ENCODE measurements around the gene CLINT1. TPM values are rescaled to one million over a fixed set of nuclear protein-coding genes. Genes with fewer than 3 reads are reported as not detected.
A peak's percentile ranks its signal among the peaks of the same experiment; 100 is the strongest.

Gene CLINT1
- total RNA-seq (2022): 214 and 233 TPM in 2 replicates
- percentile 98 among the genes with signal in this experiment for Bru-seq, nascent RNA
- BruChase-seq, experiment 1, labeled RNA remaining after a 6-hour chase: percentile 96 among the genes with signal in this experiment
- BruChase-seq, experiment 2, labeled RNA remaining after a 2-hour chase: percentile 93 among the genes with signal in this experiment
- long read RNA-seq, transcript CLINT1-207 (12 exons, 2,346 nt): minor isoform, 90 of 323 reads
- long read RNA-seq, transcript CLINT1-201 (12 exons, 3,440 nt): major isoform, 167 of 323 reads
- long read RNA-seq, partial matches to known transcripts: 16 of 323 reads
- long read RNA-seq, other reads (novel, unspliced or antisense): 43 of 323 reads

DNA sequence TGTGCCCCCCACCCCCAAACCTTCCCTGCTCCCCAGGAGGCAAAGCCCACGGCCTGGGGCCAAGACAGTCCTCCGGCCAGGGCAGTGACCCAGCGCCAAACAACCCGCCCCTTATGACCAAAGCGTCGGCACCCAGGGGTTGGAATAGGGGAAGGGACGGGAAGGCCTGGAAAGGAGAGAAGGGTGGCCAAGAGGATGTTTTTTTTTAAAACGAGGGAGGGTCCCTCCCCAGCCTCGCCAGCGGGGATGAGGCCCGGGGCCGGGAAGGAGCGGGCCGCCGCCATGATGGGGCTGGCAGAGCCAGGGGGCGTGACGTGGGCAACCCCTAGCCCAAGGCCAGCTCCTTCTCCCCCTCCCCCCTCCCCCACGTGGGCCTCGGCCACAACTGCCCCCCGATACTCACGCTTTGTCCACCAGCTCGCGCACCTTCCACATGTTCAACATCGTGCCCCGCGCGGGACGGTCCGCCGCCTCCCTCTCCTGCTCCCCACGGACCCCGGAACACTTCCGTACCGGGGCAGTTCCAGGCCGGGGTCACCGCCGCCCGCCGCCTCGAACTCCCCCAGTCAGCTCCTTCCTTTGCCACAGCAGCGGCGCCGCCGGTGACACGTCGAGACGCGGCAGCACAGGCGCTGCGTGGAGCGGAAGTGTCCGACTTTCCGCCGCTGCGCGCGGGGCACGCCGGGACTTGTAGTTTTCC, at the start of gene CLINT1:
TSS of gene CLINT1 (minus strand) at position 619 of the 700 bp plus-strand sequence. CDS start at position 444, 175 bp downstream.
- peak; percentile 94 for DNase-seq
- Mint-ChIP-seq H3K4me1 (ENCODE audit: low read depth, unreplicated experiment) (peaks cover 39% of the 10 kb centered on the region), H3K36me3 (ENCODE audit: insufficient read depth, unreplicated experiment) (peaks cover 44% of the 10 kb centered on the region), H3K4me3 (ENCODE audit: low read depth, unreplicated experiment) (peak within 1 kb of the TSS; percentile 76), H3K9me3 (ENCODE audit: low read depth, unreplicated experiment) (peaks cover 2% of the 10 kb centered on the region), H3K27ac (ENCODE audit: unreplicated experiment) (peak within 1 kb of the TSS; percentile 71), H3K27me3 (ENCODE audit: unreplicated experiment) (no peaks in the 10 kb centered on the region)
- BruUV-seq (replicated peaks): no TSS peak
- CTCF ChIA-PET: interaction anchor here (0.6 to 1.4 kb wide), 5 partner anchors 30 to 1132 kb away, joined by 3 to 5 read pairs (median 4); no protein-coding TSS in a partner anchor
- intact Hi-C loops (cut with micrococcal nuclease; ENCODE audit: unreplicated experiment): no loop called here
- TF ChIP-seq, protein P1, sequence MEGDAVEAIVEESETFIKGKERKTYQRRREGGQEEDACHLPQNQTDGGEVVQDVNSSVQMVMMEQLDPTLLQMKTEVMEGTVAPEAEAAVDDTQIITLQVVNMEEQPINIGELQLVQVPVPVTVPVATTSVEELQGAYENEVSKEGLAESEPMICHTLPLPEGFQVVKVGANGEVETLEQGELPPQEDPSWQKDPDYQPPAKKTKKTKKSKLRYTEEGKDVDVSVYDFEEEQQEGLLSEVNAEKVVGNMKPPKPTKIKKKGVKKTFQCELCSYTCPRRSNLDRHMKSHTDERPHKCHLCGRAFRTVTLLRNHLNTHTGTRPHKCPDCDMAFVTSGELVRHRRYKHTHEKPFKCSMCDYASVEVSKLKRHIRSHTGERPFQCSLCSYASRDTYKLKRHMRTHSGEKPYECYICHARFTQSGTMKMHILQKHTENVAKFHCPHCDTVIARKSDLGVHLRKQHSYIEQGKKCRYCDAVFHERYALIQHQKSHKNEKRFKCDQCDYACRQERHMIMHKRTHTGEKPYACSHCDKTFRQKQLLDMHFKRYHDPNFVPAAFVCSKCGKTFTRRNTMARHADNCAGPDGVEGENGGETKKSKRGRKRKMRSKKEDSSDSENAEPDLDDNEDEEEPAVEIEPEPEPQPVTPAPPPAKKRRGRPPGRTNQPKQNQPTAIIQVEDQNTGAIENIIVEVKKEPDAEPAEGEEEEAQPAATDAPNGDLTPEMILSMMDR (IDR thresholded peaks at IDR 0.05; ENCODE audit: unreplicated experiment): no peak

DNA sequence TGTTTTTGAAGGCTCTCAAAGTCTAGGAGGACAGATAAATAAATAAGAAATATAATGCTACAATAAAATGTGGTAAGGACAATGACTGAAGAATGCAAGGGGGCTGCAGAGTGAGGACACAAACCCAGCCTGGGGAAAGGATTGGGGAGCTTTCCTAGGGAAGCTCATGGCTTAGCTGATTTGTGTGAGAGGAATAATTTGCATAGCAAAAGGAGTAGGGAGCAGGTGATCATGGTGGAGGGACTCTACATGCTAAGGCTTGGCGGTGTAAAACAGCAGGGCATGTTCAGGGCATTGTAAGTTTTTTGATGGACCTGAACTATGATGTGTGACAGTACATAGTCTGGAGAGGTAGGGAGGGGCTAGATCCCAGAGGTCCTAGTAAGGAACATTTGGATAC, 49.5 kb upstream of the CLINT1 start:
- TF ChIP-seq, protein P1 (IDR thresholded peaks at IDR 0.05; ENCODE audit: unreplicated experiment): no peak
- H3K4me1 Mint-ChIP-seq (ENCODE audit: low read depth, unreplicated experiment): peaks cover 23% of the 10 kb centered on the region
- CTCF ChIA-PET: no interaction called here
- no TSS peak for BruUV-seq (replicated peaks)
- H3K36me3 Mint-ChIP-seq (ENCODE audit: insufficient read depth, unreplicated experiment): peaks cover 18% of the 10 kb centered on the region
- DNase-seq: no peak
- H3K9me3 Mint-ChIP-seq (ENCODE audit: low read depth, unreplicated experiment): no peaks in the 10 kb centered on the region
- no peaks in the 10 kb centered on the region for H3K27me3 Mint-ChIP-seq (ENCODE audit: unreplicated experiment)
- intact Hi-C loops (cut with micrococcal nuclease; ENCODE audit: unreplicated experiment): no loop called here
- H3K4me3 Mint-ChIP-seq (ENCODE audit: low read depth, unreplicated experiment): no peak overlapping the region
- no peak overlapping the region for H3K27ac Mint-ChIP-seq (ENCODE audit: unreplicated experiment)

DNA sequence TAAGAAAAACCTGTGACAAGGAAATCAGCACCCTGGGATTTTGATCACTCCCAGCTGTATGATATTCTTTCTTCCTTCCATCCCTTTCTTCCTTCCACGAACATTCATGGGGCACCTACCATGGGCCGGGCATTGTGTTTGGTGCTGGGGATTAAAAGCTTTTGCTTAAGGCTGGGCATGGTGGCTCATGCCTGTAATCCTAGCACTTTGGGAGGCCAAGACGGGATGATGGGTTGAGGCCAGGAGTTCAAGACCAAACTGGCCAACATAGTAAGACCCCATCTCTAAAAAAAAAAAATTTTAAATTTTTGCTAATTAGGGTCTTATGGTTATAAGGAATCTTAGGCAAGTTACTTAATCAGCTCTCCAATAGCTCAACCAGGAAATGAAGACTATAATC, 48.5 kb upstream of the CLINT1 start:
- DNase-seq: no peak
- H3K27ac Mint-ChIP-seq (ENCODE audit: unreplicated experiment): no peak overlapping the region
- H3K36me3 Mint-ChIP-seq (ENCODE audit: insufficient read depth, unreplicated experiment): peaks cover 11% of the 10 kb centered on the region
- TF ChIP-seq, protein P1 (IDR thresholded peaks at IDR 0.05; ENCODE audit: unreplicated experiment): no peak
- BruUV-seq (replicated peaks): no TSS peak
- H3K9me3 Mint-ChIP-seq (ENCODE audit: low read depth, unreplicated experiment): no peaks in the 10 kb centered on the region
- no peaks in the 10 kb centered on the region for H3K27me3 Mint-ChIP-seq (ENCODE audit: unreplicated experiment)
- H3K4me3 Mint-ChIP-seq (ENCODE audit: low read depth, unreplicated experiment): no peak overlapping the region
- CTCF ChIA-PET: interaction anchor here (0.6 to 0.7 kb wide), 2 partner anchors 10 to 716 kb away, joined by 3 read pairs; no protein-coding TSS in a partner anchor
- intact Hi-C loops (cut with micrococcal nuclease; ENCODE audit: unreplicated experiment): no loop called here
- peaks cover 20% of the 10 kb centered on the region for H3K4me1 Mint-ChIP-seq (ENCODE audit: low read depth, unreplicated experiment)

DNA sequence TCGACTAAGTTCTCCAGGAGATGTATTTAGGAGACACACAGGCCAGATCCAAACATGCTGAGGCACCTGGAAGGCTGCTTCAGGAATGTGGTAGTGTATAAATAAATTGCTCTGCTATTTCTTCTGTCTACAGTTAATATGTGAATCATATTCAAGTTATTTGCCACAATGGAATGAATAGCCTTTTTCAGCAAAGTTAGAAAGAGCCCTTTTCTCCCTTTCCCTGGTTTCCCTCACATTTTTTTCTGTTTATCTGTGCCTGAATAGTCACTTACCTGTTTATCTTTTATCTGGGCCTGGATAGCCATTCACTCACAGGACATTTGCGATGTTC, 44.1 kb upstream of the CLINT1 start:
- Mint-ChIP-seq H3K27ac (ENCODE audit: unreplicated experiment) (no peak overlapping the region), H3K4me3 (ENCODE audit: low read depth, unreplicated experiment) (no peak overlapping the region), H3K27me3 (ENCODE audit: unreplicated experiment) (no peaks in the 10 kb centered on the region), H3K9me3 (ENCODE audit: low read depth, unreplicated experiment) (no peaks in the 10 kb centered on the region), H3K36me3 (ENCODE audit: insufficient read depth, unreplicated experiment) (no peaks in the 10 kb centered on the region), H3K4me1 (ENCODE audit: low read depth, unreplicated experiment) (peaks cover 9% of the 10 kb centered on the region)
- intact Hi-C loops (cut with micrococcal nuclease; ENCODE audit: unreplicated experiment): no loop called here
- no TSS peak for BruUV-seq (replicated peaks)
- CTCF ChIA-PET: no interaction called here
- no peak for DNase-seq
- TF ChIP-seq, protein P1 (IDR thresholded peaks at IDR 0.05; ENCODE audit: unreplicated experiment): no peak
